Hypothalamus (tissue), 51 donors: ENCODE data around the gene DLST.
A peak's percentile ranks its signal among the peaks of the same experiment; 100 is the strongest.

Experiments
- DNase-seq, 51 donors: peaks; one replicate each; lab custom pipeline; 2025; lab: John Stamatoyannopoulos, UW

DLST gene

DNA sequence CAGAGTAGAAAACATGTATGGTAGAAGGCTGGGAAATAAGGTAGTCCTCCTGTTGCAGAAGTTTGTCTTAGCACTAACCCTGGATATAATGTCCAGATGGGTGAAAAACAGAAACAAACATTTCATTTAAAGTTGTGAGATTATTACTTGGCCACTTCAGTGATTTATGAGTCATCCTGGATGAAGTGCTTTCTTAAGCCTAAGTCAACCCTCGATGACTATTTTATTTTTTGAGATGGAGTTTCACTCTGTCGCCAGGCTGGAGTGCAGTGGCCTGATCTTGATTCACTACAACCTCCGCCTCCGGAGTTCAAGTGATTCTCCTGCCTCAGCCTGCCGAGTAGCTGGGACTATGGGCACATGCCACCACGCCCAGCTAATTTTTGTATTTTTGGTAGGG is 10.2 kb downstream of the DLST start:
- DNase-seq, result no peak

- no peak for DNase-seq
These were observed 11.0 kb downstream of the DLST start for GRCh38 chr14:74892745-74893144.

DNA sequence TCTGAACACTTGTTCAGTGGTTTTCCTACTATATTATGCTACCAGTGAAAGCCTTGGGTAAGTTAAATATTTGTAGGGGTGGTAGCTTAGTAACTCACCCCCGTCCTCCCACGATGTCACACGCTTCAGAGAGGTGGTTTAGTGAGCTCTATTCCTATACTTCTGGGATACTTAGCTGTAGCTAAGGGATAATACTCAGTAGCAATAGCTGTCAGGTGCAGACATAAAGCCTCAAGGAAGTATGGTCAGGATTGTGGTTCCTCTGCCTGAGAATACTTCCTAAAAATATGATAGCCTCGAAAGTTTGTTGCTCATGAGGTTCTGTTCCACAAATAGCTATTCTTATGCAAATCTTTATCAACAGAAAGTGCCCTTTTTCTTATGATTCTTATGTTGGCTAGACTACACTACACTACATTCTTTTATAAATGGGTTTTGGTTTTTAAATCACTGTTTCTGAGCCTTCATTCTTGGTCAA is 11.9 kb downstream of the DLST start:
- DNase-seq, result no peak

DNA sequence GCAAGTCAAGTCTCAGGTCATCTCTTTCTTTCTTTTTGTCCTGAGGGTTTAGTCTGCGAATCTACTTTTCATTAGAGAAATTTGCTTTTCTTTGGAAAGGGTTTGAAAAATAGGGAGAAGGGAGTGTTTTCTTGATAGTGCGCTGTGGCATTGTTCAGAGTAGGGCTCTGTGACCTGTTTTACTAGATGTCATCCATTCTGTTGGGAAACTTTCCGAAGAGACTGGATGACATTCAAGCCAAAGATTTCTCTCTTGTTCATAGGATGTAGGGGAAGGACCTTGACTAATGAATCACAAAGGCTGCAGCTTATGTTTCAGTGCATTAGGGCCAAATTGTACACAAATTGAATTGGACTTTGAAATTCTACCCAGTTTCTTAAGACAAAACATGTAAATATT is 14.7 kb downstream of the DLST start:
- no peak for DNase-seq

- DNase-seq, result no peak
These were observed 15.9 kb downstream of the DLST start for GRCh38 chr14:74897642-74898041.

- no peak for DNase-seq
These were observed 16.4 kb downstream of the DLST start for GRCh38 chr14:74898083-74898482.

DNA sequence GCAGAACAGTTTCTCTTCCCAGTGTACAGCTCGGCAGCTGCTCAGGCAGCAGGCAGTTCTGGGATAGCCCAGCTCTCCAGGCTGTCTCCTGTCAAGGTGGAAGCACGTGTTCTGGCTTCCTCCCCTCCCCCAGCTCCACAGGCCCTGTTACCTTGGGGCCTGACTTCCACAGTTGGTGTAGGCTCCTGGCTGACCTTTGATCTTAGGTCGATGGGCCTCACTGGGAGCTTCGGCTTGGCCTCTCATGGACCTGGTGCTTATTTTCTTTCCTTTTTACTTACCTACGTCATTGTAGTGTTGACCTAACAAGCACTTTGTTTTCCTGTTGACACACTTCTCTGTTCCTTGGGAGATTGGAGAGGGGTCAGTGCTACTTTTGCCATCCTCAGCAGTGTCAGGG is 17.0 kb downstream of the DLST start:
- DNase-seq, result no peak

DNA sequence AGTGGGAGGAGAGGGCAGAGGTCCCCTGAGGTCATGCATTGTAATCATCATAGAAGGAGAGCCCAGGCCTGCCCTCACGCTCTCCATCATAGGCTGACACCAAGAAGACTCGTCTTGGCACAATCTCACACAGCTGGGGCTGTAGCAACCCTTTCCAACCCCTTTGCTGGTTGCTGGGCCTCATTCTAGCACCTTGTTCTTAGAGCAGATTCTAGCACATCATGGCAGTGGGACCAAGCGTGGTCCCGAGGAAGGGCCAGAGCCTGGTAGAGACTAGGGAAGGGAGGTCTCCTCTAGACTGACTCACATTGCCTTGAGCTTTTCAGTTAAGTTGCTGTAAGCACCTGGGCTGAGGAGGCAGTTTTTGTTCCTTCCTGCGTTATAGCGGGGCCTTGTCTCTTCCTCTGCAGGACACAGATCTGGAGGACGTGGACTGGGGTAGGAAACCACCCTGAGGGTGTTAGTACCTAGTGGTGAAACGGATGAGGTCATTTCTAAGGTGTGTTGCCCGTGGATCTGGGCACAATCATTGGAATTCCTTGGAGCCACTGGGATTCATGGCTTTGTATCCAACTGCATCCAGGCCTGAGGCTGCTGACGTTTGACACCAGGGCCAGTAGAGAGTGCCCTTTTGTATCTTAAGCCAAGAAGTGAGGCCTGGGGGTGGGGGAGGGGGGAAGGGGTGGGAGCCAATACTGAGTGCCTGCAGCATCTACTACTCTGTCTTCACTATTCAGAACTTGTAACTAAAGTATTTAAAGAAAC is 21.4 kb downstream of the DLST start:
- DNase-seq, result peak in 3 of 51 donors; percentile 10 to 27 (median 15)

GRCh38 chr14:74904635-74905503 is 23.2 kb downstream of the DLST start:
- DNase-seq, result no peak

DNA sequence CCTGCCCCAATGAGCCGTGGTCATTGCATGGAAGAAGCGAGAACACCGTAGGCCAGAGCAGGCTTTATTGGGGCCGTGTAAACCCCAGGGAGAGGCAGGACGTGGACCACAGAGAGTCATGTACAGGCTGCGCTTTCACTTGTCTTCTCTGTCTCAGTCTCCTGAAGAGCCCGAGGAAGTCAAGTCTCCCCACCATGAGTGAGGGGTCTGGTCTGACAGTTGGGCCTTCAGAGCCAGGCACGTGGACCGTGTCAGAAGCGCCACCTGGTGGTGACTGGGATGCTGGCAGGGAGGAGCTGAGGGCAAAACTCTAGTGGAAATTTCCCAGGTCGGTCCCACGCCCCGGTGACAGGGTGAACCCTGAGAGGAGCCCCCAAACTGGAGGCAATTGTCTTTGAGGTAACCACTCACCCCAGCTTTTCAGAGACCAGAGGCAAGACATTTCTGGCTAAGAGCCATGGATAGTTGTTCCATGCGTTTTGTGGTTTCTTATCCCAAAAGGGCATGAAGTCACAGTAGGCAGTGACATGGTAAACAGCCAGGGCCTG is 24.0 kb downstream of the DLST start:
- peak in 45 of 51 donors; percentile 5 to 80 (median 47) for DNase-seq

GRCh38 chr14:74906925-74907521 is 25.3 kb downstream of the DLST start:
- DNase-seq, result no peak

DNA sequence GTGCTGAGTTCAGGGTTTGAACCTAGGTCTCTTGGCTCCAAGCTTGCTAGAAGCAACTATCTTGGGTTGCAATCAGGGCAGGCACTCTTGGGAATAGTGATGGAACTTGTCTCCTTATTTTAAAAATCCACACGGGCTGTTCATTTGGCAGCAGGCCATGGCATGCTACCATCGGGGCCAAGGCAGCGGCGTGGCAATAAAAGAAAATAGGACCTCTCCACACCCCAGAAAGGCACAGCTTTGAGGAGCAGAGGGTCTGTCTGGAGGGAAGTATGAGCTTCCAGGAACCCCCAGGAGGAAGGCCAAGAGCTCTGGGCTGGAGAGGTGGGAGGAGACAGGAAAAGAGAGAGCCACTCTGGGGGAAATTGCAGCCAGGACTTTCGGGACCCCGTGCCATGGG is 26.0 kb downstream of the DLST start:
- peak in 12 of 51 donors; percentile 9 to 36 (median 18) for DNase-seq

DNA sequence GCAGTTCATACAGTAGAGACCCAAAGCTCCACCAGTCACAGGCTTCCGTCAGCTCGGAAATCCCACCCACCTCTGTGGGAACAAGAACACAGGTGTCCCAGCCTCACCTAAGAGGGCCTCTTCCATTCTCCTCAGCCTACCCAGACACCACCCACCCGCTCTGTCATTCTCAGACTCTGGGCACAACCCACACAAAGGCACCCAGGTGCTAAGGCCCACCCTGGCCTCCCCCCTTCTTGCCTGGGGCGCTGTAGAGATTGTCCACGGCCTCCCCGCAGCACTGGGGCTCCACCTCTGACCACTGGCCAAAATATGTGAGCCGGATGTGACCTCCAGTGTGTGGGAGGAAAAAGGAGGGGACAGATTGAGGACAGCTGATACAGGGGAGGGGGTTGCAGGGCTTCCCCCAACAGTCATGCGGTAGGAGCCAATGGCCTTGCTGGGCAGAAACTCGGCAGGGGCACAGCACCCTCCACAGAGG is 27.2 kb downstream of the DLST start:
- DNase-seq, result no peak

DNA sequence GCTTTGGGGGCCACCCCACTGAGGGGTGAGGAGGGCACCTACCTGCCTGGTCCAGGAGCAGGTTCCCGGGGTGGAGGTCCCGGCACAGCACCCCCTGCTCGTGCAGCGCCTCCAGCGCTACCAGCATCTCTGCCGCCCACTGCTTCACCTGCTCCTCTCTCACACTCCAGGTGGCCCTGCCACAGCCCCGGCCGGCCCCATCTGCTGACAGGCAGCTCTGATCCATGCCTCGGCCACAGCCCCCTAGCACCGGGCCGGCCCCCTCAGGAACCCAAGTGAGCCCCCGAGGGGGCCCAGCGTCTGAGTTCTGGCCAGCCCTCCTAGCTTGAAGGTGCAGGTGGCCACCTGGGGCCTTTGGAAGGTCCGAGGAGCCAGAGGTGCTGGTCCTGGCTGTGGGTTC is 27.8 kb downstream of the DLST start:
- DNase-seq, result no peak

DNA sequence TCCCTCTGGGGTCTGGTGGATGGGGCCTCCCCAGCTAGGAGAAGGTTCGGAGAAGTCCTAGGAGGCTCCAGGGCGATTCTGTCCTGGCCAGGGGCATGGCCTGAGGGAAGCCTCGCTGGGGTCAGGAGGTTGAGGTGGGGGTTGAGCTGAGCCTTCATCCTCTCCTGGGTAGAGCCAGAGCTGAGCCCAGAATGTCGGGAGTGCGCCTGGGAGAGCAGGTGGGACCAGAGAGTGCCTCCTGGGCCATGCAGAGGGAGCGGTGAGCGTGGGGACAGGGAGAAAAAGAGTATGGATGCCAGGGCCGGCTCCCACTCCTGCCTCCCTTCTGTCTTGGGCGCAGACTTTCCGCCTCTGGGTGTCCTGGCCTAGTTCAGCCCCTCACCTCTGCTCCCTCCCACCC is 28.2 kb downstream of the DLST start:
- no peak for DNase-seq

DNA sequence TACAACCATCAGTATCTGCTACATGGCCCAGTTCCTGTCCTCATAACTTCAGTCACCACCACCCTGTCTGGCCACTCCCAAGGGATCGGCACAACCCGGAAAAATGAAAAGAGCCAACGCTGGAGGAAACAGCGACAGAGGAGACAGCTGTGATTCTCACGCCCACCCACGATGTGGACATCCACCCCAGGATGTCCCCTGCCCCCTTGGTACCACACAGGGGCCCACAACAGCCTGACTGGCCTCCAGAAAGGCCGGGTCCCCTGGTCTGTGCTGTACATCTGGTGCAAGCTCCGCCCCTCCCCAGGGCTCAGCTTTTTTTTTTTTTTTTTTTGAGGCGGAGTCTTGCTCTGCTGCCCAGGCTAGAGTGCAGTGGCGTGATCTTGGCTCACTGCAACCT is 28.8 kb downstream of the DLST start:
- no peak for DNase-seq

DNA sequence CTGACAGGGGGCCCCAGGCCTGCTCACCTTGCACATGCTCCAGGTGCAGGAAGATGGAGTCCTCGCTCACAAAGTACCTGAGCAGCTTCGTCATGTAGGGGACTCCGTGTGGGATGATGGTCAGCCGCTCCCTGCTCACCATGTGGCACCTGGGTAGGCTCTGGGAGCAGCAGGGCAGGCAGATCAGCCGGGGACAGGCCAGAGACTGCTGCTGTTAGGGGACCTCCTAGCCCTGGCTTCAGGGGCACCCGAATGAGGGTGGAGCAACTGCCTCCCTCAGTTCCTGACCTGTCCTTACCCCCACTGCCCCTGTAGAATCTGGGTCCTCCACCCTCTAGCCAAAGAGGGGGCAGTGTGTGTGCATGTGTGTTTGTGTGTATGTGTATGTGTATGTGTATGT is 29.5 kb downstream of the DLST start:
- DNase-seq, result no peak

DNA sequence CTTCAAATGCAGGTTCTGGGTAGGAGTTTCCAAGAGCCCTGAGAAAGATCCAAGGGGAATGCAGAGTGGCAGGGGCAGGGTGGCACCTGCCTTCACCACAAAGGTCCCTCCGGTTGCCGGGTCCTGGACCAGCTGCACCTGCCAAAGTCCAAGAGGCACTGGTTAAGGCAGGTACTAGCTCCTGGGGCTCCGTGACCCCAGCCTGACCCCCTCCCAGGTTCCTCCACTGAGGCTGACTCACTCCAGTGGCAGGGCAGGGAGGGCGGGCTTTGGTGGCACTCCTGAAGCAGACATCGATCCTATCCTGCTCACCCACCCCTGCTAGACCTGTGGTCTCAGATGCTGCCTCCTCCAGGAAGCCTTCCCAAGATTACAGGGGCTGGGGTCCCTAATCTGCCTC is 30.0 kb downstream of the DLST start:
- DNase-seq, result no peak

DNA sequence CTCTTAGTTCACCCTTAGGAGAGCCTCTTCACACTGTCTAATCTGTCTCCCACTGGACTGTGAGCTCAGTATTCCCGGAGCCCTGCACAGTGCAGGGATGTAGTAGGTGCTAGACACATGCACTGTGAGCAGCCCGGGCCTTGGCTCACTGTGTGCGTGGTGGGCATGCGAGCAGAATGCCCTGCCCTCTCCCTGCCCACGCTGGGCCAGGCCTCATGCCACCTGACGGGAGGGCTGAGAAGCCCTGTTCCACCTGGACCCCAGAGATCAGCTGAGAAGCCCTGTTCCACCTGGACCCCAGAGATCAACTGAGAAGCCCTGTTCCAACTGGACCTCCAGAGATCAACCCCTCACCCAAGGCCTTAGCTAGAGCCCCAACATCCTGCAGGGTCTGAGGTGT is 30.4 kb downstream of the DLST start:
- DNase-seq, result no peak

- no peak for DNase-seq
These were observed 31.1 kb downstream of the DLST start for GRCh38 chr14:74912801-74913200.

- DNase-seq, result no peak
These were observed 31.7 kb downstream of the DLST start for GRCh38 chr14:74913393-74913910.
